GM13977 (cell line): ENCODE data around the gene FBXW9.
A peak's percentile ranks its signal among the peaks of the same experiment; 100 is the strongest.
"Not testable (repeated sequence)": the region's sequence is repeated elsewhere in the genome, so short reads cannot be mapped to it uniquely, and the experiment has no call there.

Experiments used
- DNase-seq: peaks from one replicate; pipeline ENCODE4 v3.0.0; 2012; ENCODE audit warnings: low spot score
- in situ Hi-C: fragments of 300-500 bp; cut with MboI; formaldehyde crosslinking; loops from one replicate; pipeline ENCODE4 v1.12.0; 2022; ENCODE audit warnings: low sequenced_read_pairs, low pct_unique_long_range_greater_than_20kb, mixed read lengths, inconsistent platforms; ENCODE audit not compliant: unreplicated experiment
- TF ChIP-seq, protein P1 (sequence below): IDR thresholded peaks from 2 replicates; pipeline ENCODE4 v1.5.1; 2012; ENCODE audit warnings: mild to moderate bottlenecking, control low read depth; ENCODE audit not compliant: insufficient read depth; ENCODE audit errors: extremely low read depth, missing control alignments

The FBXW9 gene

GRCh38 chr19:12731337-12731736, 34.9 kb upstream of the FBXW9 start:
- in situ Hi-C loops, result no loop called here
- TF ChIP-seq, protein P1, sequence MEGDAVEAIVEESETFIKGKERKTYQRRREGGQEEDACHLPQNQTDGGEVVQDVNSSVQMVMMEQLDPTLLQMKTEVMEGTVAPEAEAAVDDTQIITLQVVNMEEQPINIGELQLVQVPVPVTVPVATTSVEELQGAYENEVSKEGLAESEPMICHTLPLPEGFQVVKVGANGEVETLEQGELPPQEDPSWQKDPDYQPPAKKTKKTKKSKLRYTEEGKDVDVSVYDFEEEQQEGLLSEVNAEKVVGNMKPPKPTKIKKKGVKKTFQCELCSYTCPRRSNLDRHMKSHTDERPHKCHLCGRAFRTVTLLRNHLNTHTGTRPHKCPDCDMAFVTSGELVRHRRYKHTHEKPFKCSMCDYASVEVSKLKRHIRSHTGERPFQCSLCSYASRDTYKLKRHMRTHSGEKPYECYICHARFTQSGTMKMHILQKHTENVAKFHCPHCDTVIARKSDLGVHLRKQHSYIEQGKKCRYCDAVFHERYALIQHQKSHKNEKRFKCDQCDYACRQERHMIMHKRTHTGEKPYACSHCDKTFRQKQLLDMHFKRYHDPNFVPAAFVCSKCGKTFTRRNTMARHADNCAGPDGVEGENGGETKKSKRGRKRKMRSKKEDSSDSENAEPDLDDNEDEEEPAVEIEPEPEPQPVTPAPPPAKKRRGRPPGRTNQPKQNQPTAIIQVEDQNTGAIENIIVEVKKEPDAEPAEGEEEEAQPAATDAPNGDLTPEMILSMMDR, result no peak

DNA sequence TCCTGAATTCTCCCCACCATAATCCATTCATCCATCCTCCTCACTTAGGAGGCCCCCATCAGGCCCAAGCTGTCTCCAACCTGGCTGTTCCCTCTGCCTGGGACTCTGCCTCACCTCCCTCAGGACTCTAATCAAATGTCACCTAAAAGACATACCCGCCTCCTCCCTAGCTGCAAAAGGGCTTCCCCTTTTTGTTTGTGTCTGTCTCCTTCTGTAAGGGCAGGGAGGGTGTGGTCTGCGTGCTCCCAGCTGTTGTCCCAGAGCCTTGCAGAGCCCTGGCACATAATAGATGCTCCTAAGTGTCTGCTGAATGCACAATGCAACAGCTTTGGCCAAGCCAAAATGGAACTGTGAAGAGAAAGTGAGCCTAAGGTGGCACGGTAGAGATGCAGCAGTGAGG, 33.6 kb upstream of the FBXW9 start:
- TF ChIP-seq, protein P1, result no peak

More at GRCh38 chr19:12731337-12731736, 34.9 kb upstream of the FBXW9 start:
- no peak for DNase-seq

DNA sequence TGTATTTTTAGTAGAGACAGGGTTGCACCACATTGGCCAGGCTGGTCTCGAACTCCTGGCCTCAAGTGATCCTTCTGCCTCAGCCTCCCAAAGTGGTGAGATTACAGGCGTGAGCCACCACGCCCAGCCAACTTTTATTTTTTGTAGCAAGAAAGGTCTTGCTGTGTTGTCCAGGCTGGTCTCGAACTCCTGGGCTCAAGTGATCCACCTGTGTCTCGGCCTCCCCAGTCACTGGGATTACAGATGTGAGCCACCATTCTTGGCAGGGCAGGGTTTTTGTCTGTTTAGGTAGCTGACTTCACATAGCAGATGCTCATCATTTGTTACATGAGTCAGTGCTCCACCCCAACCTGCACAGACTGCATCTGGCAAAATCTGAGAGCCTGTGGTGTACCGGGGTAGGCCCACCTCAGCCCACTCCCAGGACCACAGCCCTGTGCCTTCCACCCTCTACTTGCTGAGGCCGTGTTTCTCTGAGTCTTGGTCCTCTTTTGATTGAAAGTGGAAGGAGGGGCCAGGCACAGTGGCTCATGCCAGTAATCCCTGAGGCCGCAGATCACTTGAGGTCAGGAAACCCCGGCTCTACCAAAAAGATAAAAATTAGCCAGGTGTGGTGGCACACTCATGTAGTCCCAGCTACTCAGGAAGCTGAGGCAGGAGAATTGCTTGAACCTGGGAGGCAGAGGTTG, 31.5 kb upstream of the FBXW9 start:
- no peak for DNase-seq
- in situ Hi-C loops, result no loop called here
- TF ChIP-seq, protein P1, result no peak

More for the DNA sequence above, 33.6 kb upstream of the FBXW9 start:
- in situ Hi-C loops, result no loop called here
- DNase-seq, result no peak

- DNase-seq, result no peak
- in situ Hi-C loops, result no loop called here
- TF ChIP-seq, protein P1, result no peak
These were observed 30.5 kb upstream of the FBXW9 start for GRCh38 chr19:12726988-12727316.

DNA sequence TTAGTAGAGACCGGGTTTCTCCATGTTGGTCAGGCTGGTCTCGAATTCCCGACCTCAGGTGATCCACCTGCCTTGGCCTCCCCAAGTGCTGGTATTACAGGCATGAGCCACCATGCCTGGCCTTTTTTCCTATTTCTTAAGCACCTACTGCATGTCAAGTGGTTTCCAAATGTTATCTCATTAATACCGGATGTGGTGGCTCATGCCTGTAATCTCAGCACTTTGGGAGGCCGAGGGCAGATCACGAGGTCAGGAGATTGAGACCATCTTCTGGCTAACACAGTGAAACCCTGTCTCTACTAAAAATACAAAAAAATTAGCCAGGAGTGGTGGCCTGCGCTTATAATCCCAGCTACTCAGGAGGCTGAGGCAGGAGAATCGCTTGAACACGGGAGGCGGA, 29.2 kb upstream of the FBXW9 start:
- DNase-seq, in situ Hi-C loops: not testable (repeated sequence)

DNA sequence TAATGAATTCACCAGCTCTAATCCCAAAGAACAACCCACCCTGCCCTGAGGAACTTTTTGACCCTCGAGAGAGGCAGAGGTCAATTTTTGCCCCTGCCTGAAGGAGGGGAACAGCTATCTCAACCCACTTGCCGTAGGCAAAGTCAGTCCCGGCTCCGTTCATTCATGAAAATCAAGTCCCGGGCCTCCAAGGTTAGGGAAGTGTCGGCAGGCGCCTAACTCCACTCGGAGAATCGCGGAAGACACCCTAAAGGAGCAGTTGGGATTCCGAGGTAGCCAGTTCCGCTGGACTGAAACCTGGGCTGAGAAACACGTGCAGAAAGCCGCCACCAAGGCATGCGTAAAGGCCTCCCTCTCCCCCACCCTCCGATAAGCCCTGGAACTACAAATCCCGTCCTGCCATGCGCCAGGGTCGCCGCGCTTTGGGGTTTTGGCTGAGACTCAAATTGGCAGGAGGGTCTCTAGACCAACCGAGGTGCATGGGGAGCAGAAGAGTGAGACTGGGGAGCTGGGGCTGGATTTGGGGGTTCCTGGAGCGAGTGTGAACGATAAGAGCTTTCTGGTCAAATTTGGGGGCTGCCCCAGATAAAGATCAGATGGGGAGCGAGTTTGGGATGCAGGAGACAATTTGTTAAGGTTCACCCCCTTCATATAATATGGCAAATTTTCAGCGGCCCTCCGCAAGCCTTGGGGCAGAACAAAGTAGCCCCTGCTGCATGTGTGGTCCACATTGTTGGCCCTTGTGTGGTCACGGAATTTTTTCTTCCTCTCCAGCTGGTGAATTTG, 27.4 kb upstream of the FBXW9 start, which contains the start of gene TNPO2:
Gene TNPO2 (minus strand): TSS at position 292 of the 786 bp plus-strand sequence. CDS start 2,955 bp downstream, outside the sequence.
- peak; percentile 82 for DNase-seq
- in situ Hi-C loops, result no loop called here
- TF ChIP-seq, protein P1, result no peak

GRCh38 chr19:12723381-12723640, 26.9 kb upstream of the FBXW9 start:
- DNase-seq, result no peak
- in situ Hi-C loops, result no loop called here

More at GRCh38 chr19:12723381-12723640, 26.9 kb upstream of the FBXW9 start:
- TF ChIP-seq, protein P1, result no peak
